Fibroblast of lung (primary cell): ENCODE data around the gene MARCO. TPM values are rescaled to one million over a fixed set of nuclear protein-coding genes. Genes with fewer than 3 reads are reported as not detected.

Experiments used
- DNase-seq, 2 donors: peaks; one replicate each; pipeline versions ENCODE4 v3.0.0 to v3.0.0-alpha.2; 2010; ENCODE audit warnings: low read depth in 2 of 2
- H2AFZ ChIP-seq: 2 replicates; pipeline ENCODE4 v1.5.1; 2012; ENCODE audit warnings: low read length, control low read depth, inconsistent platforms
- H3K27ac ChIP-seq: 2 replicates; pipeline ENCODE4 v1.5.1; 2011; ENCODE audit warnings: low read length, control low read depth; ENCODE audit not compliant: insufficient read depth
- H3K27me3 ChIP-seq: 2 replicates; pipeline ENCODE4 v1.5.1; 2011; ENCODE audit warnings: mild to moderate bottlenecking, low read length; ENCODE audit not compliant: control insufficient read depth, insufficient read depth
- H3K36me3 ChIP-seq: 2 replicates; pipeline ENCODE4 v1.5.1; 2011; ENCODE audit warnings: low read length; ENCODE audit not compliant: control insufficient read depth, insufficient read depth
- H3K4me1 ChIP-seq: 2 replicates; pipeline ENCODE4 v1.5.1; 2011; ENCODE audit warnings: low read length; ENCODE audit not compliant: control insufficient read depth, insufficient read depth; ENCODE audit errors: extremely low read depth
- H3K4me2 ChIP-seq: 2 replicates; pipeline ENCODE4 v1.5.1; 2011; ENCODE audit warnings: low read length, control low read depth; ENCODE audit not compliant: insufficient read depth; ENCODE audit errors: extremely low read depth
- H3K4me3 ChIP-seq, 4 experiments: fragments of 200-600 bp in 1 of 4; sonication (generic) in 1 of 4; replicated peaks in 1 of 4; 2 replicates each; pipeline ENCODE4 v1.5.1; 2011 to 2016; ENCODE audit warnings: low read length in 4 of 4, low read depth in 3 of 4, mild to moderate bottlenecking in 3 of 4, control low read depth in 2 of 4, inconsistent platforms in 1 of 4, mixed read lengths in 1 of 4; ENCODE audit not compliant: insufficient read depth in 1 of 4; ENCODE audit errors: control extremely low read depth in 1 of 4
- H3K79me2 ChIP-seq: 2 replicates; pipeline ENCODE4 v1.5.1; 2012; ENCODE audit warnings: mild to moderate bottlenecking, low read length, inconsistent platforms; ENCODE audit not compliant: control insufficient read depth, insufficient read depth
- H3K9ac ChIP-seq: 2 replicates; pipeline ENCODE4 v1.5.1; 2011; ENCODE audit warnings: mild to moderate bottlenecking, low read length, control low read depth; ENCODE audit not compliant: insufficient read depth
- H3K9me3 ChIP-seq: 2 replicates; pipeline ENCODE4 v1.5.1; 2012; ENCODE audit warnings: low read depth, low read length; ENCODE audit not compliant: control insufficient read depth, insufficient read depth
- H4K20me1 ChIP-seq: 2 replicates; pipeline ENCODE4 v1.5.1; 2011; ENCODE audit warnings: low read length; ENCODE audit not compliant: control insufficient read depth, insufficient read depth; ENCODE audit errors: extremely low read depth
- CTCF ChIP-seq, 2 donors: IDR thresholded peaks in 1 of 2; conservative IDR thresholded peaks in 1 of 2; 1 replicate in 1 of 2; 2 replicates in 1 of 2; pipeline ENCODE4 v1.5.1; 2011 to 2012; ENCODE audit warnings: low read length in 2 of 2, control low read depth in 1 of 2, inconsistent platforms in 1 of 2, low read depth in 1 of 2, mild to moderate bottlenecking in 1 of 2
- EZH2 ChIP-seq: IDR thresholded peaks from 2 replicates; pipeline ENCODE4 v1.5.1; 2012; ENCODE audit warnings: low read length, control low read depth, mild to moderate bottlenecking; ENCODE audit errors: missing control alignments
- polyA plus RNA-seq, 2 donors: library from polyadenylated mRNA; depleted of rRNA in 1 of 2; stranded (reverse) in 1 of 2; unstranded in 1 of 2; fragments of >200 nt; gene quantifications; 2 replicates each; pipeline ENCODE4 v1.2.1, GENCODE V29; 2011 to 2012; ENCODE audit warnings: missing spikeins in 1 of 2
- total RNA-seq: library from RNA; depleted of rRNA; stranded (reverse); fragments of >200 nt; gene quantifications from 2 replicates; pipeline ENCODE4 v1.2.1, GENCODE V29; 2014

MARCO gene
- total and polyA plus RNA-seq, 2 donors (not counting 1 experiment from before 2014, with no cell fraction given) = not detected

- H3K27me3 ChIP-seq = no peaks in the 10 kb centered on the region
- no peak overlapping the region for H3K4me3 ChIP-seq
- no peak for TF ChIP-seq CTCF (conservative IDR thresholded peaks at IDR 0.05 in 1 of 2, IDR thresholded peaks at IDR 0.05 in 1 of 2; ENCODE audit: low read depth in 1 of 2, low read length in 2 of 2)
- no peak for TF ChIP-seq EZH2
- H2AFZ ChIP-seq = no peak overlapping the region
- no peaks in the 10 kb centered on the region for H3K9me3 ChIP-seq
- no peak overlapping the region for H3K27ac ChIP-seq
- no peaks in the 10 kb centered on the region for H3K4me1 ChIP-seq
- H3K79me2 ChIP-seq = no peaks in the 10 kb centered on the region
- no peaks in the 10 kb centered on the region for H3K36me3 ChIP-seq
- no peak overlapping the region for H3K4me2 ChIP-seq
- H4K20me1 ChIP-seq = no peaks in the 10 kb centered on the region
- DNase-seq = no peak
- no peak overlapping the region for H3K9ac ChIP-seq
Observed at GRCh38 chr2:118906186-118906585, 35.8 kb upstream of the MARCO start.

GRCh38 chr2:118907759-118908158 is 34.2 kb upstream of the MARCO start:
- H3K27ac ChIP-seq = no peak overlapping the region
- H3K9ac ChIP-seq = no peak overlapping the region
- H2AFZ ChIP-seq = no peak overlapping the region
- H3K27me3 ChIP-seq = no peaks in the 10 kb centered on the region
- no peaks in the 10 kb centered on the region for H4K20me1 ChIP-seq
- TF ChIP-seq CTCF (conservative IDR thresholded peaks at IDR 0.05 in 1 of 2, IDR thresholded peaks at IDR 0.05 in 1 of 2; ENCODE audit: low read depth in 1 of 2, low read length in 2 of 2) = no peak
- TF ChIP-seq EZH2 = no peak
- no peak overlapping the region for H3K4me2 ChIP-seq
- H3K9me3 ChIP-seq = no peaks in the 10 kb centered on the region
- H3K4me1 ChIP-seq = no peaks in the 10 kb centered on the region
- H3K79me2 ChIP-seq = no peaks in the 10 kb centered on the region
- H3K36me3 ChIP-seq = no peaks in the 10 kb centered on the region
- DNase-seq = no peak
- H3K4me3 ChIP-seq = no peak overlapping the region

GRCh38 chr2:118909191-118909590 is 32.8 kb upstream of the MARCO start:
- TF ChIP-seq CTCF (conservative IDR thresholded peaks at IDR 0.05 in 1 of 2, IDR thresholded peaks at IDR 0.05 in 1 of 2; ENCODE audit: low read depth in 1 of 2, low read length in 2 of 2) (no peak), EZH2 (no peak)
- no peak overlapping the region for H3K27ac ChIP-seq

More at GRCh38 chr2:118909191-118909590, 32.8 kb upstream of the MARCO start:
- H3K4me2 ChIP-seq = no peak overlapping the region
- no peak overlapping the region for H2AFZ ChIP-seq
- no peaks in the 10 kb centered on the region for H4K20me1 ChIP-seq
- H3K79me2 ChIP-seq = no peaks in the 10 kb centered on the region
- H3K9ac ChIP-seq = no peak overlapping the region
- no peaks in the 10 kb centered on the region for H3K27me3 ChIP-seq
- H3K9me3 ChIP-seq = no peaks in the 10 kb centered on the region
- H3K4me1 ChIP-seq = no peaks in the 10 kb centered on the region
- H3K36me3 ChIP-seq = no peaks in the 10 kb centered on the region
- DNase-seq = no peak
- no peak overlapping the region for H3K4me3 ChIP-seq
